ENCODE data around the gene PEAK1. TPM values are rescaled to one million over a fixed set of nuclear protein-coding genes. Genes with fewer than 3 reads are reported as not detected.

PEAK1 gene
- total RNA-seq, 1 experiment from 2014 or later: 21.2 TPM

GRCh38 chr15:77425104-77425503, 5.2 kb upstream of the PEAK1 start:
- H2BK20ac ChIP-seq (ENCODE audit: low read depth, low read length, poor library complexity, severe bottlenecking): no peak overlapping the region
- DNase-seq: no peak
- no peak overlapping the region for H2BK120ac ChIP-seq (ENCODE audit: low read depth, low read length, poor library complexity, severe bottlenecking)
- H3K27me3 ChIP-seq (ENCODE audit: insufficient read depth, low read length): no peaks in the 10 kb centered on the region
- no peak for TF ChIP-seq CTCF (conservative IDR thresholded peaks at IDR 0.05)
- H3K79me1 ChIP-seq (ENCODE audit: insufficient read depth, low read depth, low read length, poor library complexity, severe bottlenecking): peaks cover 8% of the 10 kb centered on the region
- H2AK5ac ChIP-seq (ENCODE audit: insufficient read length, low read length): no peak overlapping the region
- H3T11ph ChIP-seq (ENCODE audit: low read length): no peak overlapping the region
- H3K23ac ChIP-seq (ENCODE audit: insufficient read length, low read depth, low read length): no peak overlapping the region
- peaks cover 6% of the 10 kb centered on the region for H3K23me2 ChIP-seq (ENCODE audit: insufficient read length, low read depth, low read length, poor library complexity, severe bottlenecking)
- Mint-ChIP-seq H3K4me1 (peaks cover 13 to 16% of the 10 kb centered on the region in 2 experiments), H3K36me3 (ENCODE audit: insufficient read depth in 1 of 3, low read depth in 3 of 3) (no peaks in the 10 kb centered on the region), H3K4me3 (no peak overlapping the region), H3K9me3 (no peaks in the 10 kb centered on the region), H3K27ac (no peak overlapping the region), H3K27me3 (ENCODE audit: low read depth) (no peaks in the 10 kb centered on the region; the same call in 1 of the 2 replicates)
- H3K9ac ChIP-seq (ENCODE audit: extremely low read depth, insufficient read length, low read length): no peak overlapping the region
- H3K9me3 ChIP-seq (ENCODE audit: control insufficient read depth, low read depth, low read length): no peaks in the 10 kb centered on the region
- H4K91ac ChIP-seq (ENCODE audit: insufficient read length, low read depth, low read length): no peak overlapping the region
- H4K20me1 ChIP-seq (ENCODE audit: control insufficient read depth, insufficient read depth, insufficient read length): no peaks in the 10 kb centered on the region
- no peak overlapping the region for H2BK15ac ChIP-seq (ENCODE audit: low read depth, low read length)
- no peak overlapping the region for H2BK12ac ChIP-seq (ENCODE audit: insufficient read length, low read depth, low read length)
- no peak overlapping the region for H4K8ac ChIP-seq (replicated peaks; ENCODE audit: insufficient read length, low read depth, low read length)
- no peak overlapping the region for H3K14ac ChIP-seq (ENCODE audit: insufficient read depth, low read length)
- peaks cover 10% of the 10 kb centered on the region; the same call in 1 of the 2 replicates for H3K79me2 ChIP-seq (ENCODE audit: insufficient read depth, low read length)
- no peak overlapping the region for H3K27ac ChIP-seq (ENCODE audit: insufficient read length, low read depth, low read length)
- no peak overlapping the region for H3K56ac ChIP-seq (ENCODE audit: insufficient read length, low read depth, low read length)
- H3K18ac ChIP-seq (ENCODE audit: insufficient read length, low read depth, low read length): no peak overlapping the region
- H3K4me2 ChIP-seq (ENCODE audit: insufficient read depth, insufficient read length, low read length): no peak overlapping the region
- no peak overlapping the region for H2AFZ ChIP-seq (ENCODE audit: low read length)
- H3K4ac ChIP-seq (ENCODE audit: low read depth, low read length): no peak overlapping the region
- H2BK5ac ChIP-seq (ENCODE audit: insufficient read length, low read length): no peak overlapping the region
- no peaks in the 10 kb centered on the region for H3K4me1 ChIP-seq (ENCODE audit: insufficient read depth, low read length)
- H4K5ac ChIP-seq (ENCODE audit: insufficient read length, low read depth, low read length): no peak overlapping the region
- no CpG with 5 or more reads among the region's 3 CpGs for WGBS (ENCODE audit: extremely low coverage, insufficient read length, low lambda C conversion rate)

All from H9 (cell line).